ENCODE measurements around the gene INPP5A. TPM values are rescaled to one million over a fixed set of nuclear protein-coding genes. Genes with fewer than 3 reads are reported as not detected.

The INPP5A gene
- total and polyA plus RNA-seq, 2 experiments from 2014 or later: 41.2 to 53.6 TPM

DNA sequence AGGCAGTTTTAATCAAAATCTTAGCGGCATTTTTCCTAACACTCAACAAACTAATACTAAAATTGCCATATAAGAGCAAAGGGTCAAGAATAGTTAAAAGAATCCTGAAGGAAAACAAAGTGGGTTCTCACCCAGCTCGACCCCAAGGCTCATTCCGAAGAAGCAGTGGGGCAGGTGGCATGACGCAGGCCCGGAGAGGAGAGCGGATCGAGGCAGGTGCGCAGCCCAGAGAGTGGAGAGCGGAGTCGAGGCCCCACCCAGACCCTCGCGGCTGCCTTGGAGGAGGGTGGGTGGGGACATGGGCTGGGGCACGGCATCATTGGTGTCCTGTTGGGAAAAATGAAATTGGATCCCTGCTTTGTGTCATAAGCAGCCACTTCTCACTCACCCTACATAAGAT lies 109.8 kb downstream of the INPP5A start:
- no peak for DNase-seq (ENCODE audit: low spot score)
- peaks cover 13% of the 10 kb centered on the region for H3K79me2 ChIP-seq
- no peak overlapping the region for H3K4me3 ChIP-seq
- no peak overlapping the region for H2AFZ ChIP-seq
- no peaks in the 10 kb centered on the region for H3K27me3 ChIP-seq
- no peak overlapping the region for H3K4me2 ChIP-seq
- H3K27ac ChIP-seq: no peak overlapping the region
- H3K4me1 ChIP-seq (ENCODE audit: insufficient read depth): no peaks in the 10 kb centered on the region
- no peak for TF ChIP-seq EZH2 (IDR thresholded peaks at IDR 0.05; ENCODE audit: borderline replicate concordance)
- TF ChIP-seq, protein P1, sequence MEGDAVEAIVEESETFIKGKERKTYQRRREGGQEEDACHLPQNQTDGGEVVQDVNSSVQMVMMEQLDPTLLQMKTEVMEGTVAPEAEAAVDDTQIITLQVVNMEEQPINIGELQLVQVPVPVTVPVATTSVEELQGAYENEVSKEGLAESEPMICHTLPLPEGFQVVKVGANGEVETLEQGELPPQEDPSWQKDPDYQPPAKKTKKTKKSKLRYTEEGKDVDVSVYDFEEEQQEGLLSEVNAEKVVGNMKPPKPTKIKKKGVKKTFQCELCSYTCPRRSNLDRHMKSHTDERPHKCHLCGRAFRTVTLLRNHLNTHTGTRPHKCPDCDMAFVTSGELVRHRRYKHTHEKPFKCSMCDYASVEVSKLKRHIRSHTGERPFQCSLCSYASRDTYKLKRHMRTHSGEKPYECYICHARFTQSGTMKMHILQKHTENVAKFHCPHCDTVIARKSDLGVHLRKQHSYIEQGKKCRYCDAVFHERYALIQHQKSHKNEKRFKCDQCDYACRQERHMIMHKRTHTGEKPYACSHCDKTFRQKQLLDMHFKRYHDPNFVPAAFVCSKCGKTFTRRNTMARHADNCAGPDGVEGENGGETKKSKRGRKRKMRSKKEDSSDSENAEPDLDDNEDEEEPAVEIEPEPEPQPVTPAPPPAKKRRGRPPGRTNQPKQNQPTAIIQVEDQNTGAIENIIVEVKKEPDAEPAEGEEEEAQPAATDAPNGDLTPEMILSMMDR (IDR thresholded peaks at IDR 0.05; ENCODE audit: poor library complexity): no peak
- no peak for TF ChIP-seq EZH2phosphoT487 (IDR thresholded peaks at IDR 0.05; ENCODE audit: low read depth, severe bottlenecking, unreplicated experiment)
- no peaks in the 10 kb centered on the region for H3K9me2 ChIP-seq (replicated peaks; ENCODE audit: insufficient read depth)
- H4K20me1 ChIP-seq (ENCODE audit: insufficient read depth, poor library complexity, severe bottlenecking): peaks cover 3% of the 10 kb centered on the region
- H3K9me3 ChIP-seq (ENCODE audit: low read depth): no peaks in the 10 kb centered on the region
- no peaks in the 10 kb centered on the region for H3K36me3 ChIP-seq (replicated peaks; ENCODE audit: insufficient read depth, low read depth)
- 95% methylated on average over 13 of the region's 13 CpGs for WGBS (ENCODE audit: low lambda C conversion rate, missing lambda C conversion rate)

DNA sequence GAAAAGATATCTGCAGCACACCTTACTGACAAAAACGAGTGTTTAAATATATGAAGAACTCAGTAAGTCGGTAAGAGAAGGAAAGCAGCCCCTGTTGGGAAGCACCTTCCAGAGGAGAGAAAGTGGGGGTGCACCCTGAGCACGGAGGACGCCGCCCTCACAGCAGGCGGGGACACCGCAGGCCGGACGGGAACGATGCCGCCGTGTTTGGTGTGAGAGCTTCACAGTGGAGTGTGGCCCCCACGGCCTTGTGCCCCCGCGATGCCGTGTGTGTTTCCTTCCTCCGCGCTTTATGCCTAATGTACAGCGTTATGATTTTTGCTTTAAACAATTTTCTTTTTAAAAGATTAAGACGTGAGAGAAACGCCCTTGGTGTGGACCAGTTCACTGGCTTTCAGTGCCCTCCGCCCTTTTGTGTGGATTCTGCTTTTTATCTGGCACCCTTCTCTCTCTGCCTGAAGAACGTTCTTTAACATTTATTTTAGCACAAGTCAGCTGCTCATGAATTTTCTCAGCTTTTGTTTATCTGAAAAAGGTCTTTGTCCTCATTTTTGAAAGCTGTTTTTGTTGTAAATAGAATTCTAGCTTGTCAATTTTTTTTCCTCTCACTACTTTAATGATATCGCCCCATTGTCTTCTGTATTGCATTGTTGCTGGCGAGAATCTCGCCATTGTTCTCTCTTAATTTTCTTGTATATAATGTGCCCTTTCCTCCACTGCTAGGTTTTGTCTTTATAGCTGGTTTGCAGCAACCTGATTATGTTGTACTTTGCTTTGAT lies 110.7 kb downstream of the INPP5A start:
- H3K27ac ChIP-seq: peak overlapping the region; percentile 34

DNA sequence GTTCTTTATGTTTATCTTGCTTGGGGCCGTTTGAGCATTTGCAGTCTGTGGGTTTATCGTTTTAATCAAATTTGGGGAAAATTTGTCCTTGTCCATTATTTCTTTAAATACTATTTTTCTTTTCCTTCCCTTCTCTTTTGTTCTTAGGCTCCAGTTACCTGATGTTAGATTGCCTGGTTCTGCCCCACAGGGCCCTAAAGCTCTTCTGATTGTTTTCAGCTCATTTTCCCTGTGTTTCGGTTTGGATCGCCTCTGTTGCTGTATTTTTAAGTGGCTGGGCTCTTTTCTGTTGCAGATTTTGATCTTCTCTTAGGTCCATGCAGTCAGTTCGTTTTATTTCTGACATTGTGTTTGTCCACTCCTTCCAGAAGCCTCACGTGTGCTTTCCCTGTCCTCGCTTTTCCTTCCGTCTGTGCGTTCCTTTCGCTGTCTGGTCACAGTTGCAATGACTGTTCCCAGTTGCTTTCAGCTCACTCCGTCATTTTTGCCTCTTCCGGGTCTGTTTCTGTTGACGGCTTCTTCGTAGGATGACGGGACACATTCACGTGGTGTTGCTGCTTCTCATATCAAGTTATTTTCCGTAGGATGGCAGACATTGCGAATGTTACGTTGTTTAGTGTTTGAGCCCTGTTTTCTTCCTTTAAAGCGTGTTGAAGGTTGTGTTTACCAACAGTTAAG lies 111.4 kb downstream of the INPP5A start:
- H3K27ac ChIP-seq: peak overlapping the region; percentile 34
- TF ChIP-seq EZH2phosphoT487 (IDR thresholded peaks at IDR 0.05; ENCODE audit: low read depth, severe bottlenecking, unreplicated experiment): no peak
- TF ChIP-seq, protein P1 (IDR thresholded peaks at IDR 0.05; ENCODE audit: poor library complexity): no peak
- TF ChIP-seq EZH2 (IDR thresholded peaks at IDR 0.05; ENCODE audit: borderline replicate concordance): no peak
- no peak overlapping the region for H2AFZ ChIP-seq
- peaks cover under 1% of the 10 kb centered on the region for H3K79me2 ChIP-seq
- H3K4me1 ChIP-seq (ENCODE audit: insufficient read depth): no peaks in the 10 kb centered on the region
- H4K20me1 ChIP-seq (ENCODE audit: insufficient read depth, poor library complexity, severe bottlenecking): peaks cover 3% of the 10 kb centered on the region
- no peaks in the 10 kb centered on the region for H3K9me2 ChIP-seq (replicated peaks; ENCODE audit: insufficient read depth)
- H3K9me3 ChIP-seq (ENCODE audit: low read depth): no peaks in the 10 kb centered on the region
- no peaks in the 10 kb centered on the region for H3K36me3 ChIP-seq (replicated peaks; ENCODE audit: insufficient read depth, low read depth)
- H3K27me3 ChIP-seq: no peaks in the 10 kb centered on the region
- 82% methylated on average over 20 of the region's 20 CpGs for WGBS (ENCODE audit: low lambda C conversion rate, missing lambda C conversion rate)
- H3K4me3 ChIP-seq: no peak overlapping the region
- no peak for DNase-seq (ENCODE audit: low spot score)
- no peak overlapping the region for H3K4me2 ChIP-seq

More for the DNA sequence above, 110.7 kb downstream of the INPP5A start:
- H3K9me2 ChIP-seq (replicated peaks; ENCODE audit: insufficient read depth): no peaks in the 10 kb centered on the region
- H3K27me3 ChIP-seq: no peaks in the 10 kb centered on the region
- no peaks in the 10 kb centered on the region for H3K9me3 ChIP-seq (ENCODE audit: low read depth)
- TF ChIP-seq EZH2phosphoT487 (IDR thresholded peaks at IDR 0.05; ENCODE audit: low read depth, severe bottlenecking, unreplicated experiment) (no peak), EZH2 (IDR thresholded peaks at IDR 0.05; ENCODE audit: borderline replicate concordance) (no peak)
- TF ChIP-seq, protein P1 (IDR thresholded peaks at IDR 0.05; ENCODE audit: poor library complexity): no peak
- no peak for DNase-seq (ENCODE audit: low spot score)
- no peak overlapping the region for H2AFZ ChIP-seq
- H3K4me2 ChIP-seq: no peak overlapping the region
- no peaks in the 10 kb centered on the region for H3K36me3 ChIP-seq (replicated peaks; ENCODE audit: insufficient read depth, low read depth)
- WGBS (ENCODE audit: low lambda C conversion rate, missing lambda C conversion rate): 89% methylated on average over 26 of the region's 26 CpGs
- no peaks in the 10 kb centered on the region for H3K4me1 ChIP-seq (ENCODE audit: insufficient read depth)
- H3K79me2 ChIP-seq: peaks cover 7% of the 10 kb centered on the region
- H3K4me3 ChIP-seq: no peak overlapping the region
- H4K20me1 ChIP-seq (ENCODE audit: insufficient read depth, poor library complexity, severe bottlenecking): peaks cover 3% of the 10 kb centered on the region
